ENCODE results near the gene TRIM22. TPM values are rescaled to one million over a fixed set of nuclear protein-coding genes. Genes with fewer than 3 reads are reported as not detected.
"Not testable (repeated sequence)": the region's sequence is repeated elsewhere in the genome, so short reads cannot be mapped to it uniquely, and the experiment has no call there.

TRIM22 gene, protein sequence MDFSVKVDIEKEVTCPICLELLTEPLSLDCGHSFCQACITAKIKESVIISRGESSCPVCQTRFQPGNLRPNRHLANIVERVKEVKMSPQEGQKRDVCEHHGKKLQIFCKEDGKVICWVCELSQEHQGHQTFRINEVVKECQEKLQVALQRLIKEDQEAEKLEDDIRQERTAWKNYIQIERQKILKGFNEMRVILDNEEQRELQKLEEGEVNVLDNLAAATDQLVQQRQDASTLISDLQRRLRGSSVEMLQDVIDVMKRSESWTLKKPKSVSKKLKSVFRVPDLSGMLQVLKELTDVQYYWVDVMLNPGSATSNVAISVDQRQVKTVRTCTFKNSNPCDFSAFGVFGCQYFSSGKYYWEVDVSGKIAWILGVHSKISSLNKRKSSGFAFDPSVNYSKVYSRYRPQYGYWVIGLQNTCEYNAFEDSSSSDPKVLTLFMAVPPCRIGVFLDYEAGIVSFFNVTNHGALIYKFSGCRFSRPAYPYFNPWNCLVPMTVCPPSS
- total RNA-seq = 60.6 and 85.6 TPM in 2 replicates

DNA sequence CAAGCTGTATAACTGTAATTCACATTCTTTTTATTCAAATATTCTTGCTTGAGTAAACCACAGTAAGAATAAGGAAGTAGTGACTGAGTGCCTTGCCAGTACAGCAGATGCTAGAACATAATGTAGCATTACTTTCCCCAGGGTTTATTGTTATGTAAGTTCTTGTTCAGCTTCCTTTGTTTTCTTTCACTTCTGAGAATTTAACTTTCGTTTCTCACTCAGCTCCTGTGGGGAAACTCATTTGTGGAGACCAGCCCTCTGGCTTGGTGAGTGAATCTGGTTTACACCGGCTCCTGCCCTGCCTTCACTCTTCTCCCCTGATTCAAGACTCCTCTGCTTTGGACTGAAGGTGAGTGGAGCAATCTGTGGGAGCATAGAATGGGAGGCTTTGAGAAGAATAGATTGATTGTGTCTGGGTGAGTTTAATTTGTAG lies at the start of gene TRIM22:
Gene TRIM22 (plus strand): TSS at position 240 of the 433 bp plus-strand sequence. CDS start 6,443 bp downstream, outside the sequence.
- DNase-seq (ENCODE audit: low read depth in 2 of 2) = peak; percentile 10 to 66

DNA sequence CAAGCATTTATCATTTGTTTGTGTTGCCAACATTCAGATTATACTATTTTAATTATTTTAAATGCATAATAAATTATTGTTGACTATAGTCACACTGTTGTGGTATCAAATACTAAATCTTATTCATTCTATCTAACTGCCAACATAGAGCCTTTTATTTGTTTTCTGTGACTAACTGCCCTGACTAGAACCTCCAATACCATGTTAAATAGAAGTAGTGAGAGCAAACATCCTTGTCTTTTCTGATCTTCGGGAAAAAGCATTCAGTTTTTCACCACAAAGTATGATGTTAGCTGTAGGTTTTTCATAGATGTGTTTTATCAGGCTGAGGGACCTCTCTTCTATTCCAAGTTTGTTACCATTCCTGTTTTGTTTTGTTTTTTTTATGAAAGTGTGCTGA lies 49.6 kb upstream of the TRIM22 start:
- DNase-seq (ENCODE audit: low read depth in 2 of 2) = no peak

DNA sequence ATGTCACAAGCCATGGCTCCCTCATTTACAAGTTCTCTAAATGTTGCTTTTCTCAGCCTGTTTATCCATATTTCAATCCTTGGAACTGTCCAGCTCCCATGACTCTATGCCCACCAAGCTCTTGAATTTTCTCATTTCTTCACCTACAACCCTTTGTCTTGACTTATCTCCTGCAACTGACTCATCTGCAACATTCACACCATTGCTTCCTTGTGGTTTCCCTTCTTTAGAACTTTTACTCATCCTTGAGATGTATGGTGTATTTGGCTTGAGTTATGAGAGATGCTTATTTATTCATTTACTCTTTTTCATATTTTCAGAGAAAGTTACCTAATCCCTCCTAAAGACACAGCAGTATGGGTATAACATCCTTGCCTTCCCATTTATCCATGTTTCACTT lies 46.0 kb upstream of the TRIM22 start:
- DNase-seq (ENCODE audit: low read depth in 2 of 2) = no peak

DNA sequence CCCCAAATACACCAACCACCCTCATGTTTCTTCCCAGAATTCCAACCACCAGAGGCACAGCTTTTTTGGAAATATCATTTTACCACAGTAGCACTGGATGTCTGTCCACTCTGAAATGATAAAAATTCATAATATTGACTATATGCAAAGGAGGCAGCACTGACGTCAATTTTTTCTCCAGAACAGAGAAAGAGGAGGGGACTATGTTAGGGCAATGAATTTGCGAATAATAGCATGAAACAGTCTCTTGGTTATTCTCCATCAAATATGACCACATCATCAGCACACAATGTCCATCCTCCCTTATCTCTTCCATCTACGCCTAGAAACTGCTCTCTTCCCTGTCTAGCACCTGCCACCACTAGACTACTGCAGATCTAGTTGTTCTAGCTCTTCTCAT lies 43.5 kb upstream of the TRIM22 start:
- no peak for DNase-seq (ENCODE audit: low read depth in 2 of 2)

DNA sequence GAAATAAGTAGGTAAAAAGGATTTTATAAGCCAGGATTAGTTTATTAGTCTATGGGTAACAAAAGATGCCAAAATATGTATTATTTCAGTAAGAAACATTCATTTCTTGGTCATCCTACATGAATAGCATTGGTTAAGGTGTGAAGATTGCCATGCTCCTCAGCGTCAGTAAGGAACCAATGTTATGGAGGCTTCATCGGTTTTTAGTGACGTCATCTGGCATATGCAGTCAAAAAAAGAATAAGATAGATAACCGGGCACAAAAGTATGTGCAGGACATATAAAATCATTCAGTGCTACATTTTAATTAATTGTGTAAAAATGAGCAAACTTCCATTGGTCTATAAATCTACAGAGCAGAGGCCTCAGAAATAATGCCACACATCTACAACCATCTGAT lies 34.1 kb upstream of the TRIM22 start:
- DNase-seq (ENCODE audit: low read depth in 2 of 2) = no peak

DNA sequence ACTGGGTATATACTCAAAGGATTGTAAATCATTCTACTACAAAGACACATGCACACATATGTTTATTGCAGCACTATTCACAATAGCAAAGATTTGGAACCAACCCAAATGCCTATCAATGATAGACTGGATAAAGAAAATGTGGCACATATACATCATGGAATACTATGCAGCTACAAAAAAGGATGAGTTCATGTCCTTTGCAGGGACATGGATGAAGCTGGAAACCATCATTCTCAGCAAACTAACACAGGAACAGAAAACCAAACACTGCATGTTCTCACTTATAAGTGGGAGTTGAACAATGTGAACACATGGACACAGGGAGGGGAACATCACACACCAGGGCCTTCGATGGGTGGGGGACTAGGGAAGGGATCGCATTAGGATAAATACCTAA lies 32.6 kb upstream of the TRIM22 start:
- DNase-seq (ENCODE audit: low read depth in 2 of 2) = not testable (repeated sequence)

DNA sequence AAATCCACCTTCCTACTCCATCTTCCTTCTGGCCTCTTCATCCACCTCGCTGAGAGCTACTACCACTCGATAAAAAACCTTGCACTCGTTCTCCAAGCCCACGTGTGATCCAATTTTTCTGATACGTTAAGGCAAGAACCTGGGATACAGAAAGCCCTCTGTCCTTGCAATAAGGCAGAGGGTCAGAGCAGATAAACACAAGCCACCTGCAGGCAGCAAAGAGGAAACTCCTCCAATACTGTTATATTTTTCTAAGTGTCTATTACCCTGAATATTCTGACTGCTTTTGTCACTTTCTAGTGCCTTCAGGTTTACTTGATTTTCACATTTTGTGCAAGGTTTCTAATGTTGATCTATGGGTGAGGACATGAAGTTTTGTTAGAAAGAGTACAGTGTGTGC lies 31.3 kb upstream of the TRIM22 start:
- DNase-seq (ENCODE audit: low read depth in 2 of 2) = no peak

DNA sequence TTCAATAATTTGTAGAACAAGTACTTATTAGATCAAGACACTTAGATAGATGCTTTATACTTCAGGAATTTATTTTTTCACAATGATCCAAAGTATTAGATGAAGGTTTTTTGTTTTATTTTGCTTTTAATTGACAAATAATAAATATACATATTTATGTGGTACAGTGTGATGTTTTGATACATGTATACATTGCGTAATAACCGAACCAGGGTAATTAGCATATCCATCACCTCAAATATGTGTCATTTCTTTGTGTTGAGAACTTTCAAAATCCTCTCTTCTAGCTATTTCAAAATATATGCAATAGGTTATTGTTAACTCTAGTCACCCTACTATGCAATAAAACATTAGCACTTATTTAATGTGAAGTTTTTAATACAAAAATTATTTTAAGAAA lies 26.1 kb upstream of the TRIM22 start:
- no peak for DNase-seq (ENCODE audit: low read depth in 2 of 2)

DNA sequence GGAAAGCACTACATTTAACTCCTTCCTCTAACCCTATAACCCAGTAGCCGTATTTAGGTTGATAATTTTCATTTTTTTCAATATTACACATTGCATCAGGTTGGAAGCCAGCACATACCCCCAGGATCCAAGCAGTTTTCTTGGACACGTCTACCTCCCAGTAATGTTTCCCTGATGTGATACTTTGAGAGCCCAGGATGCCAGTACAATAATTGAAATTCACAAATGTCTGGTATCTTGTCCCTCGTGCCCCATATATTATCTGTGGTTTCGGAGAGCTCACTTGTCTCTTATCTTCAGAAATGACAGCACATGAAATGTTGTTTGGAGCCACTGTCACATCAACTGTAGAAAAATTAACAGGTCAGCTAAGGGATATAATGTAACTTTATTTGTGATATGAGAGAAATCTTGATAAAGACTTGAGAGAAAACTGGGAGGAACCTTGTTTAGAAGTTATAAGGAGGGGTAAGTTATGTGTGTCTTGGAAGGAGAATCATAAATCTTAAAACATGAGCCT lies 24.5 kb upstream of the TRIM22 start:
- DNase-seq (ENCODE audit: low read depth in 2 of 2) = no peak

DNA sequence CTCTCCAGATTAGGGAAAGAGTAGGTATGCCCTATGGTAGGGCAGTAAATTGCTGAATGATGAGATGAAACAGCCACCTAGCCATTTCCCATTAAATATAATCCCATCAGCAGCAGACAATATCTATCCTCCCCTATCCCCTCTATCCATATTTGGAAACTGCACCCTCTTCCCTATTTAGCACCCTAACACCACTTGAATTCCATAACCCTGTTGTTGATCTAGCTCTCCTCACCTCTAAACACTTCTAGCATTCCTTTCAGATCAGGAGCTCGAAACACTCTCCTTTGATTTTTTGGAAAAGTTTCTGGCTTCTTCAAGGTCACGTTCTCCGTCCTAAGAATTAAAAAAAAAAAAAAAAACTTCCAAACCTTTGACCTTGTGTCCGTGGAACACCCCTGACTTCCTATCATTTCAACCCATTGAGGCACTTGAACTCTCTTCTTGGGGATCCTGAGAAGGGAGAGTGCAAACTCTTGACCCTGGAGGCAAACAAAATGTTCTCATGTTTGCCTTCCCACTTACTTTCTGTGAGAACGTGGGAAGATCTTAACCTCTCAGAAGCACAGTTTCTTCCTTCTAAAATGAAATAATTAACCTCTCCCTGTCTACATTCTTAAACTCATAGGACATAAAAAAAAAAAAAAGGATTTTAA lies 23.7 kb upstream of the TRIM22 start:
- DNase-seq (ENCODE audit: low read depth in 2 of 2) = no peak

DNA sequence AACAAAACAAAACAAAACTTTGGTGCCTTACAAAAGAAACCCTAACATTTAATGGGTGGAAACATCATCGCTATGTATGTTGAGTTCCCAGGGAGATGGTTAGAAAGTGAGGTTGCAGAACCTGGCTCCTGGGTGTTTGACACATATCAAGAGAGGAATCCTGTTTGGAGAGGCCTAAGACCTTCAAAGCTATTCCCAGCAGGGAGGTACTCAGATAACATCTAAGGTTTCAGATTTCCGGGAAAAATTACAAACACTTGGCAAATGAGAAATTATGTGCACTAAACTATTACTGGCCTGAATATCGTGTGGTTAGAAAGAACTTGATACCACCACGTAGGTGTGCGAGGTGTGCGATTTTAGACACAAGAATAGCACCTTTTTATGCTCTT lies 23.2 kb upstream of the TRIM22 start:
- no peak for DNase-seq (ENCODE audit: low read depth in 2 of 2)

DNA sequence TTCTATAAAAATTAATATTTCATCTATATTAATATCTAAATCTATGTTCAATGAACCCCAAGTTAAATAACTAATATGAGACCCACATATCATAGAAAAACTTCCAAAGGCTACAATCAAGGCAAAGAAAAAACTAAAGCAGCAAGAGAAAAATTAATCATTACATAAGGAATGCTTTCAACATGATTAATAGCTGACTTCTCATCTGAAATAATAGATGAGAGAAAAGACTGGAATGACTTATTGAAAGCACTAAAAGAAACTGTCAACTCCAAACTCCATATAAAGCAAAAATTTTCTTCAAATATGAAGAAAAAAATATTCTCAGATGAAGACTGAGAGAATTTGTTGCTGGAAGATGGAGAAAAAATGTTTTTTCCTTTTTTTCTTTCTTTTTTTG lies 17.8 kb upstream of the TRIM22 start:
- DNase-seq (ENCODE audit: low read depth in 2 of 2) = no peak

DNA sequence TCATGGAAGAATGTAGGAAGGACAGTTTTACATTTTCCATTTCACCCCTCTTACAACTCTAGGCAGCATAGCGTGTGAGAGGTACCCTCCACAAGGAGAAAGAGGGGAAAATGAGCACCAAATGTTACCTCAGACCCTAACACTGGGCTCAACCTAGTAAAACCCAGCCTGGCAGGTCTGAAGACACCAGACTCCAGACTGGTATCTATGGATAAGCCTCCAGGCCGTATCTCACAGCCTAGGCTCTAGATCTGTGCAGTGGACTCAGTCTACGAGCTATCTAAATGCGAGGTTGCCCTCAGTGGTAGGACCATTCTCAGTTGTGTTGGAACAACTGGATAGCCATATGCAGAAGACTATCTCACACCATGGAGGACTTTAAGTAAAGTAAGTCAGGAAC lies 15.2 kb upstream of the TRIM22 start:
- DNase-seq (ENCODE audit: low read depth in 2 of 2) = no peak

DNA sequence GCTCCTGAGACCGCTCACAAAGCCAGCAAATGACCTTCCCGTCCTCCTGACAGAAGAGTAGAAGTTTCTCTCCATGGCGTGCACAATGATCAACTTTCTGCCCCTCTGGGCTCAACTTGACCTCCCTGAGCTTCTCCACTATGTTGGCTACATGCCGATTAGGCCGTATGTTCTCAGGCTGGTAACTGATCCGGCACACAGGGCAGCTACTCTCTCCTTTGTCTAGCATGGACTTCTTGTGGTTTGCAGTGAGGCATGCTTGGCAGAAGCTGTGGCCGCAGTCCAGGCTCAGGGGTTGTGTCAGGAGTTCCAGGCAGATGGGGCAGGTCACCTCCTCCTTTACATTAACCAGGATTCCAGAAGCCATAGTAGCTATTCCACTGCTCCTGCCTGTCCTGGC lies 9.8 kb upstream of the TRIM22 start:
- DNase-seq (ENCODE audit: low read depth in 2 of 2) = no peak

DNA sequence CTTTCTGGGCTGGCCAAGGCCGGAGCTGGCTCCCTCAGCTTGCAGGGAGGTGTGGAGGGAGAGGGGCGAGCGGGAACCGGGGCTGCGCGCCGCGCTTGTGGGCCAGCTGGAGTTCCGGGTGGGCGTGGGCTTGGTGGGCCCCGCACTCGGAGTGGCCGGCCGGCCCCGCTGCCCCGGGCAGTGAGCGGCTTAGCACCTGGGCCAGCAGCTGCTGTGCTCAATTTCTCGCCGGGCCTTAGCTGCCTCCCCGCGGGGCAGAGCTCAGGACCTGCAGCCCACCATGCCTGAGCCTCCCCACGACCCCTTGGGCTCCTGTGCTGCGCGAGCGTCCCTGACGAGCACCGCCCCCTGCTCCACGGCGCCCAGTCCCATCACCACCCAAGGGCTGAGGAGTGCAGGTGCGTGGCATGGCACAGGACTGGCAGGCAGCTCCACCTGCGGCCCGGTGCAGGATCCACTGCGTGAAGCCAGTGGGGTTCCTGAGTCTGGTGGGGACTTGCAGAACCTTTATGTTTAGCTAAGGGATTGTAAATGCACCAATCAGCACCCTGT lies 6.6 kb upstream of the TRIM22 start:
- not testable (repeated sequence) for DNase-seq (ENCODE audit: low read depth in 2 of 2)

DNA sequence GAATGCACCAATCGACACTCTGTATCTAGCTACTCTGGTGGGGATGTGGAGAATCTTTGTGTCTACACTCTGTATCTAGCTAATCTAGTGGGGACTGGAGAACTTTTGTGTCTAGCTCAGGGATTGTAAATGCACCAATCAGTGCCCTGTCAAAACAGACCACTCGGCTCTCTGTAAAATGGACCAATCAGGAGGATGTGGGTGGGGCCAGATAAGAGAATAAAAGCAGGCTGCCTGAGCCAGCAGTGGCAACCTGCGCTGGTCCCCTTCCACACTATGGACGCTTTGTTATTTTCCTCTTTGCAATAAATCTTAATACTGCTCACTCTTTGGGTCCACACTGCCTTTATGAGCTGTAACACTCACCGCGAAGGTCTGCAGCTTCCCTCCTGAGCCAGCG lies 6.0 kb upstream of the TRIM22 start:
- not testable (repeated sequence) for DNase-seq (ENCODE audit: low read depth in 2 of 2)

DNA sequence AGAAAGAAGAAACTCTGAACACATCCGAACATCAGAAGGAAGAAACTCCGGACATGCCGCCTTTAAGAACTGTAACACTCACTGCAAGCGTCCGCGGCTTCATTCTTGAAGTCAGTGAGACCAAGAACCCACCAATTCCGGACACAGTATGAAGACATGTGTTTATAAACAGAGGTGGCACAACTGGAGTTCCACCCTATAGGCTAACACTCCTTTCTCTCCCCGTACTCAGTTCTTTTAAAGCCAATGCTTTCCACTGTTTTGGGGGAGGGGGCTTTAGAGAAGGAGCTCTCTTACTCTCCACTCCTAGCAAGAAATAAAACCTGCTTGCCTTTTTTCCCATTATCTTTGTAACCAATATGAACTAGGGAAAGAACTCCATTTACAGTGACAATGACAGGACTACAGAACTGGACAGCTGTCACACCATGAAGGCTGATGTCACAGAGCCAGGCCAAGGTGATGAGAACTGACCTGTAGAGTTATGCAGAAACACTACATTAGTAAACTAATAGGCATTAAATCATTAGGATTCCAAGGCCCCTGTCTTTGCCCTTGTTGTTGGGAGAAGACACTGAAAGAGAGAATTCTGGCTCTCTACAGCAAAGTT lies 5.4 kb upstream of the TRIM22 start:
- peak in 1 of 2 donors; percentile 6 for DNase-seq (ENCODE audit: low read depth in 2 of 2)

DNA sequence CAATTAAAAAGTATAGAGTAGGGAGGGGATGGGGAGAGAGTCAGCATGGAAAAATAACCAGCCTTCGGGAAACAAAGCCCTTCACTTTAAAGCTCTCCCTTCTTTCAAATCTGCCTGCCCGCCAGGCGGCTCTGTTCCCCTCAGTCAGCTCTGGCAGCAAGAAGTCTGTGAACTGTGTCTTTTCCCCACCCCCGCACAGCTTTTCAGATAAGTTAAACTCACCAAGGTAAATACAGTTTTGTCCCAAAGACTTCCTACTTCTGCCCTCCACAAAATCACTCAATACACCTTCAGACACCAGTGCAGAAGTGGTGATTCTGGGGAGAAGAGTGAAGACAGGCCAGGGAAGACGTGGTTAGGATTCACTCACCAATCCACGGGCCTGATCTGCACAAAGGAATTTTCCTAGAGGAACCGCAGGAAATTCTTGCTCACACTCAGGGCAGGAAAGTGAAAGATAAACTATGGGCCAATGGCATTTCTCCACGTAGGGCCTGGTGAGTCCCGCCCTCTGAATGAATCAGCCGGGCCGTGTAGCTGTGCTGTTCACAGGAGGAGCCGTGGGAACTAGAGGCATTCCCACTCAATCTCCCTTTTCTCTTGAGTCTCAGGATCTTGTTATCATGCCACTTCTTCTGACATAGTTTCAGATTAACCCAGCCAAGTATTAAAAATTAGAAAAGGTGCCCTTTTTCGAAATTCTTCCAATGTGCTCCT lies 4.8 kb upstream of the TRIM22 start, which contains the start of gene TRIM5:
Gene TRIM5 (minus strand): TSS at position 429 of the 717 bp plus-strand sequence. CDS start 4,897 bp downstream, outside the sequence.
- DNase-seq (ENCODE audit: low read depth in 2 of 2) = peak; percentile 96 to 99

DNA sequence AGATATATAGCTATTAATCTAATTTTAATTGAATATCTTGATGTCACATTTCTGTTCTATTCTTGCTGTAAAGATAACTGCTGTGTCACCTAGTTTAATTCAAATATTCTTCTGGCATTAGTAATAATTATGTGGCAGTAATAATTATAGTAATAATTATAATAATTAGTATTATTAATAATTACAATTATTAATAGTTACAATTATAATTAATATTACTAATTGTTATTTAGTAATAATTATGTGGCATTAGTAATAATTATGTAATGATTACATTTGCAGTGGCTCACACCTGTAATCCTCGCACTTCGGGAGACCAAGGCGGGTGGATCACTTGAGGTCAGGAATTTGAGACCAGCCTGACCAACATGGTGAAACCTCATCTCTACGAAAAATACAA lies 3.2 kb upstream of the TRIM22 start:
- DNase-seq (ENCODE audit: low read depth in 2 of 2) = no peak

DNA sequence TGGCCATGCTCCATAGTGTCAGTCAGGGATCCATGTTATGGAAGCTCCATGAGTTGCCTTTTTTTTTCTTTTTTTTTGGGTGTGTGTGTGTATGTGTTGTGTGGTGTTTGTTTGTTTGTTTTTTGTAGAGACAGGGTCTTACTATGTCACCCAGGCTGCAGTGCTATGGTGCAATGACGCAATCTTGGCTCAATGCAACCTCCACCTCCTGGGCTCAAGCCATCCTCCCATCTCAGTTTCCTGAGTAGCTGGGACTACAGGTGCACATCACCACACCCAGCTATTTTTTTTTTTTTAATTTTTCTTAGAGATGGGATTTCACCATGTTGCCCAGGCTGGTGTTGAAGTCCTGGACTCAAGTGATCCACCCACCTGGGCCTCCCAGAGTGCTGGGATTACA lies 1.1 kb upstream of the TRIM22 start:
- no peak for DNase-seq (ENCODE audit: low read depth in 2 of 2)

DNA sequence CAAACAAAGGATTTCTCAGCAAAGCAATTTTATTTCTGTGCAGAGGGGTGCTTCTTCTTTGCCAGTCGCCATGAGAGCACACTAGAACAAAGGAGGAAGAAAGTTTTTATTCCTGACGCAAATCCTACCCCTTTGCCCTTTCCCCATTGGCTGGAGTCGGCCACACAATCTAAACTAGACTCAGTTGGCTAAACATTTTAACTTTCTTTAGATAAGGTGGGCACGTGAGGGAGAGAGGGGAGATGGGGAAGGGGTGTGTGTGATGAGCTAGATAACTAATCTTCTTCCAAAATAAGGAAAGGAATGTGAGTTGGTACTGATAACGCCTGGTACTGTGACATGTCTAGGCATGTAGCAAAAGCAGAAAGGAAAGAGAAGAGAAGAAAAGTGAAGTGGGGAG lies 626 bp downstream of the TRIM22 start:
- DNase-seq (ENCODE audit: low read depth in 2 of 2) = peak in 1 of 2 donors; percentile 31
